ENCODE results near the gene PTGFRN.
"Not testable (repeated sequence)": the region's sequence is repeated elsewhere in the genome, so short reads cannot be mapped to it uniquely, and the experiment has no call there.

Gene PTGFRN

DNA sequence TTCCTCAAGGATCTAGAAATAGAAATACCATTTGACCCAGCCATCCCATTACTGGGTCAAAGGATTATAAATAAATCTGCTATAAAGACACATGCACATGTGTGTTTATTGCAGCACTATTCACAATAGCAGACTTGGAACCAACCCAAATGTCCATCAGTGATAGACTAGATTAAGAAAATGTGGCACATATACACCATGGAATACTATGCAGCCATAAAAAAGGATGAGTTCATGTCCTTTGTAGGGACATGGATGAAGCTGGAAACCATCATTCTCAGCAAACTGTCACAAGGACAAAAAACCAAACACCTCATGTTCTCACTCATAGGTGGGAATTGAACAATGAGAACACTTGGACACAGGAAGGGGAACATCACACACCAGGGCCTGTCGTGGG, 70.6 kb downstream of the PTGFRN start:
- not testable (repeated sequence) for H3K4me3 Mint-ChIP-seq

DNA sequence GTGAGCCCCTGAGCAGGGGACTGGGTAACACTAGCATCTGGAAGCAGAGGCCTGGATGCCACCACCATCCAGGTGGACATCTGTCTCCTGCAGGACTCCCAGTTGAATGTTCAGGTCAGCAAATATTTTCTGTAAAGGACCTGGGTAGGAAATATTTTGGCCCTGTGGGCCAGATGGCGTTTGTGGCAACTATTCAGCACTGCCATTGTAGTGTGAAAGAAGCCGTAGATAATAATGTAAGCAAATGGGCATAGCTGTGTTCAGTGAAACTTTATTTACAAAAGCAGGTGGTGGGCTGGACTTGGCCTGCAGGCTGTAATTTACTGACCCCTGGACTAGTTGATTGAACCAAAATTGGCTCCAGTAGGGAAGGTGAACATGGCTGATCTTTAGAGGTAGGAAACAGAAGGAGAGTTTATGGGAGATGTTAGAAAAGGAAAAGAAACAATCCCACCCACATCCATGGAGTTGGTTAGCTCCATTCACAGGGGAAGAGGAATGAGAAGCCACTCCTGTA, 71.9 kb downstream of the PTGFRN start:
- no peaks in the 10 kb centered on the region for H3K36me3 Mint-ChIP-seq (ENCODE audit: low read depth)
- no peaks in the 10 kb centered on the region for H3K27me3 Mint-ChIP-seq
- ATAC-seq (no peak), DNase-seq (no peak)
- H3K4me1 Mint-ChIP-seq = peaks cover 11% of the 10 kb centered on the region
- no peak overlapping the region for H3K4me3 Mint-ChIP-seq
- no peak overlapping the region for H3K27ac Mint-ChIP-seq
- no peaks in the 10 kb centered on the region for H3K9me3 Mint-ChIP-seq

More for the DNA sequence above, 70.6 kb downstream of the PTGFRN start:
- H3K4me1 Mint-ChIP-seq; DNase-seq; H3K36me3 Mint-ChIP-seq (ENCODE audit: low read depth); H3K9me3 Mint-ChIP-seq; H3K27me3 Mint-ChIP-seq; H3K27ac Mint-ChIP-seq; ATAC-seq: not testable (repeated sequence)

DNA sequence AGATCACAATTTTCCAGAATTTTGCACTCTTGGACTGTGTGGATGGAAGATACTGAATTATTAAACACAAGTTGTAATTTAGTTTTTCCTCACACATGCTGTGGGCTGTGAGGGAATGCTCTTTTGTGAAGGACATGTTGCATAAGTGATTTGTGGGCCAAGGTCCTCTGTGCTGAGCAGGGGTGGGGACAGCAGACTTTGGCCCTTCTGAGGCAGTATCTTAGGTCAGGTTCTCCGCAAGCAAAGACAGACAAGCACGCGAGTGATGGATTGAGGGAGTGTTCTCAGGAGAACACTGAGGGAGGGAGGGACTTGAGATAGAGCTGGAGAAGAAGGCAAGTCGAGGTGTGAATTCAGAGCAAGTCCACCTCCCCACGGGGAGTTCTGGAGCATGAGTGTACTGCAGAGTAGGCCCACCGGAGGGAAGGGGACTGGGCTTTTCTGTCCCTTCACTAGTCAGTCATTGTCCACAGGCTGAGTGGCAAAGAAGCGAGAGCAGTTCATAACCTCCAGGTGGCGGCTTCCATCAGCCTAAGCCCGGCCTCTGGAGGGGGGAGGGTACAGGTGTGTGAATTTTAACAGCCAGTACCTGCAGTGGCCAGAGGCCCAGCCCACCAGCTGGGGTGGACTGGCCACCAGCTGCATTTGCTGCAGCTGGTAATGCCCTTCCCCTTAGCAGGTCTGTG, 72.7 kb downstream of the PTGFRN start:
- DNase-seq = no peak
- Mint-ChIP-seq H3K4me3 (no peak overlapping the region), H3K36me3 (ENCODE audit: low read depth) (no peaks in the 10 kb centered on the region), H3K27me3 (no peaks in the 10 kb centered on the region), H3K27ac (no peak overlapping the region), H3K4me1 (peaks cover 19% of the 10 kb centered on the region), H3K9me3 (no peaks in the 10 kb centered on the region)
- ATAC-seq = no peak

DNA sequence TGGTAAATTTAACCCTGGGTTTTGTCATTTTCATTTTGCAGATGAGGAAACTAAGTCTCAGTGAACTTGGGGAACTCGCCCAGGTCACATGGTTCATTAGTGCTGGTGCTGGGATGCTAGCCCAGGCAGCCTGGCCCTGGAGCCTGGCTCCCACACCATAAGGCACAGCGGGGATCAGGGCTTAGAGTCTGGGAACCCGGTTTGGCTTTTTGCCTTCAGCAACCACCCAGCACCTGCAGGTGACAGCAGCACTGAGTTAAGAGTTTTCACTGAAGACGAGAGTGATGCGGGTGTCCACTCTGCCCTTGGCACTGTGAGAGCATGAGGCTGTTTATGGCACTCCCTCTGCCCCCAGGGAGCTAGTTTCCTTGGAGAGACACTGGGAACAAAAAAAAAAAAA, 73.4 kb downstream of the PTGFRN start:
- Mint-ChIP-seq H3K27me3 (no peaks in the 10 kb centered on the region), H3K27ac (no peak overlapping the region), H3K36me3 (ENCODE audit: low read depth) (no peaks in the 10 kb centered on the region), H3K4me3 (no peak overlapping the region), H3K9me3 (no peaks in the 10 kb centered on the region), H3K4me1 (peaks cover 26% of the 10 kb centered on the region)
- DNase-seq (no peak), ATAC-seq (no peak)

DNA sequence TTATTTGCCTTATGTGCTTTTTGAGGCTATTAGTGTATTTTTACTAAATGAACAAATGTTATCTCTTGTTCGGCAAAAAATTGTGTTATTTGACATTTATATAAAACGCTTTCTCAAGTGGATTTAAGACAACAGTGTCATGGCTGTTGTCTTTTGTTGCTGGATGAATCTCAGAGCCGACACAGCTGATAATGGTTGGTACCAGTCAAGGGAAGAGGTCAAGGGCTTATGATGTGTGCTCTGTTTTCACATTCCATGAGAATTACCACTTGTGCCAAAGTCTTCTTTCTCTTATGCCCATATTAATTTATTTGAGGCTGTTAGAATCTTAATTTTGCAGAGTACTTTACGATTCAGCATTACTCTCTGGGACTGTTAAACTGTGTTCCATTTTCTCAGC, 74.0 kb downstream of the PTGFRN start:
- H3K36me3 Mint-ChIP-seq (ENCODE audit: low read depth) = peaks cover 1% of the 10 kb centered on the region
- DNase-seq = no peak
- no peak overlapping the region for H3K4me3 Mint-ChIP-seq
- H3K4me1 Mint-ChIP-seq = peaks cover 32% of the 10 kb centered on the region
- no peak for ATAC-seq
- no peaks in the 10 kb centered on the region for H3K27me3 Mint-ChIP-seq
- no peaks in the 10 kb centered on the region for H3K9me3 Mint-ChIP-seq
- no peak overlapping the region for H3K27ac Mint-ChIP-seq

DNA sequence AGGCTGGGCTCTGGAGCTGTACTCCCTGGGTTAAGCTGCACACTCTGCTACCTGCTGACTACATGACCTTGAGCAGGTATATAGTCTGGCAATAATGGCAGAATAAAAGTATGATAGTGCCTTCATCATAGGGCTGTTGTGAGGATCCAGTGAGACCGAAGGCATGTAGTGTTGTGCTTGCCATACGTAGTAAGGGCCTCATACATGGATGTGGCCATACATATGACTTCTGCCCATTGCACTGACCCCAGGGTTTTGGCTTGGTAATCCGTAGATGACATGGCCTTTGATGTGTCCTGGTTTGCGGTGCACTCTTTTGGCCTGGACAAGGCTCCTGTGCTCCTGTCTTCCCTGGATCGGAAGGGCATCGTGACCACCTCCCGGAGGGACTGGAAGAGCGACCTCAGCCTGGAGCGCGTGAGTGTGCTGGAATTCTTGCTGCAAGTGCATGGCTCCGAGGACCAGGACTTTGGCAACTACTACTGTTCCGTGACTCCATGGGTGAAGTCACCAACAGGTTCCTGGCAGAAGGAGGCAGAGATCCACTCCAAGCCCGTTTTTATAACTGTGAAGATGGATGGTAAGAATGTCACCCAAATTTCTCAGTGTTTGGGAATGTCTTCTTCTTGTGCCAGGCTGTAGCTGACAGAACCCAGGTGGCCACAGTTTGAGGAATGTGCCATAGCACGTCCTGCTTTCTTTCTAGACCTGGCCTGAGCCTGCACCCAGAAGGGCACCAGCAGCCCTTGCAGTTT, 74.9 kb downstream of the PTGFRN start:
- no peak overlapping the region for H3K4me3 Mint-ChIP-seq

DNA sequence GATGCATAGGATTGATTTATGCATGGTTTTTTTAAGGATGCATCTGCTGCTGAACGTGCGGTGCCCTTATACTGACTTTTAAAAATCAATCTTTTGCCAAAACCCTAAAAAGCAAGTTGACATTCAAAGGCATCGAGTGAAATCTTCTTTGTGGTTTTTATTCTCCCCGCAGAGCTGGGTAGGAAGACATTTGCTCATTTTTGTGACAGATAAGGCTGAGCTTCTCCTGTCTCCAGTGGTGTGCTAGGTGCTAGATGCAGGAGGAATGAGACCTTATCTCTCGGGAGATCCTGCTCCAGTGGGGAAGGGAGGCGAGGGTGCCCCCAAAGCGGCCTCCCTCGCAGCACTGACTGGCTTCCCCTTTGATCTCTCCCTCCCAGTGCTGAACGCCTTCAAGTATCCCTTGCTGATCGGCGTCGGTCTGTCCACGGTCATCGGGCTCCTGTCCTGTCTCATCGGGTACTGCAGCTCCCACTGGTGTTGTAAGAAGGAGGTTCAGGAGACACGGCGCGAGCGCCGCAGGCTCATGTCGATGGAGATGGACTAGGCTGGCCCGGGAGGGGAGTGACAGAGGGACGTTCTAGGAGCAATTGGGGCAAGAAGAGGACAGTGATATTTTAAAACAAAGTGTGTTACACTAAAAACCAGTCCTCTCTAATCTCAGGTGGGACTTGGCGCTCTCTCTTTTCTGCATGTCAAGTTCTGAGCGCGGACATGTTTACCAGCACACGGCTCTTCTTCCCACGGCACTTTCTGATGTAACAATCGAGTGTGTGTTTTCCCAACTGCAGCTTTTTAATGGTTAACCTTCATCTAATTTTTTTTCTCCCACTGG, 76.9 kb downstream of the PTGFRN start:
- Mint-ChIP-seq H3K4me3 (peak overlapping the region; percentile 66), H3K27me3 (no peaks in the 10 kb centered on the region), H3K9me3 (no peaks in the 10 kb centered on the region), H3K27ac (peak overlapping the region; percentile 89), H3K4me1 (peaks cover 52% of the 10 kb centered on the region), H3K36me3 (ENCODE audit: low read depth) (peaks cover 2% of the 10 kb centered on the region)
- ATAC-seq (peak; percentile 65), DNase-seq (peak; percentile 39)

More for the DNA sequence above, 74.9 kb downstream of the PTGFRN start:
- no peak for ATAC-seq
- DNase-seq = no peak
- H3K9me3 Mint-ChIP-seq = no peaks in the 10 kb centered on the region
- H3K4me1 Mint-ChIP-seq = peaks cover 33% of the 10 kb centered on the region
- H3K27me3 Mint-ChIP-seq = no peaks in the 10 kb centered on the region
- H3K36me3 Mint-ChIP-seq (ENCODE audit: low read depth) = peaks cover 2% of the 10 kb centered on the region
- no peak overlapping the region for H3K27ac Mint-ChIP-seq

DNA sequence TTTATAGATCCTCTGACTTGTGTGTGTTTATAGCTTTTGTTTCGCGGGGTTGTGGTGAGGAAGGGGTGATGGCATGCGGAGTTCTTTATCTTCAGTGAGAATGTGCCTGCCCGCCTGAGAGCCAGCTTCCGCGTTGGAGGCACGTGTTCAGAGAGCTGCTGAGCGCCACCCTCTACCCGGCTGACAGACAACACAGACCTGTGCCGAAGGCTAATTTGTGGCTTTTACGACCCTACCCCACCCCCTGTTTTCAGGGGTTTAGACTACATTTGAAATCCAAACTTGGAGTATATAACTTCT, 77.5 kb downstream of the PTGFRN start:
- Mint-ChIP-seq H3K4me3 (peak overlapping the region; percentile 66), H3K4me1 (peaks cover 55% of the 10 kb centered on the region), H3K9me3 (no peaks in the 10 kb centered on the region), H3K27ac (peak overlapping the region; percentile 89), H3K27me3 (no peaks in the 10 kb centered on the region), H3K36me3 (ENCODE audit: low read depth) (peaks cover 2% of the 10 kb centered on the region)
- ATAC-seq (peak; percentile 63), DNase-seq (peak; percentile 63)

DNA sequence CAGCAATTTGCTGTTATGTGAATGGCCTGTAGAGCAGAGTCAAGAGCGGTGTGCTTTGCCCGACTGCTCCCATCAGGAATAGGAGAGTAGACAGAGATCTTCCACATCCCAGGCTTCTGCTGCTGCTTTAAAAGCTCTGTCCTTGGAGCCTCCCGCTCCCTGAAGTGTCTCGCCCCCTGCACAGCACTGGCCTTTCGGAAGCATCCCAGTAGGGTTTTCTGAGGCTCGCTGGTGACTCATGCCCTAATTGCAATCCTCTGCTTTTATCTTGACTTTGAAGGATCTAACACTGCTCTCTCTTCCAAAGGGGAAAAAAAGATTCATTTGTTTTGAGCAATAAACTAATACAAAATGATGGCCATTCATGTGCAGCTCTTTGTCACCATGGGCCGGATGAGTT, 78.5 kb downstream of the PTGFRN start:
- Mint-ChIP-seq H3K27me3 (no peaks in the 10 kb centered on the region), H3K36me3 (ENCODE audit: low read depth) (peaks cover 2% of the 10 kb centered on the region), H3K4me1 (peaks cover 55% of the 10 kb centered on the region), H3K9me3 (no peaks in the 10 kb centered on the region), H3K27ac (no peak overlapping the region), H3K4me3 (no peak overlapping the region)
- DNase-seq = no peak
- ATAC-seq = no peak

DNA sequence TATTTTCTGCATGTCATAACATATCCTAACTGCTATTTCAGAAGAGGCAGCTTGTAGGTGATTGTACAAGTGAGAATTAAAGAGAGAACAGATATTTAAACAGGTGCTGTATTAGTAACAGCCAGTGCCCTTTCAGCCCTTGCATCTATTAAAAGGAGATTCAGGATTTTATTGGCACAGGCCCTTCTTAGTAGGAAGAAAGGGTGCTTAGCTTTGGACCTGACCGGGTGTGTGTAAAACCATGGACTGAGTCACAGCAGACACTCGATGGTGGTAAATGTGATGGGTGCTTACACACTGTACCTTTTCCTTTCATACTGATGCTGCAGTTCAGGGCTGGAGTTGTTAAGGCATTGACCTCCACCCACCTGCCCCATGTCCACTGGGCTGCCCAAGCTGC, 79.2 kb downstream of the PTGFRN start:
- H3K36me3 Mint-ChIP-seq (ENCODE audit: low read depth) = peaks cover 2% of the 10 kb centered on the region
- no peak overlapping the region for H3K27ac Mint-ChIP-seq

DNA sequence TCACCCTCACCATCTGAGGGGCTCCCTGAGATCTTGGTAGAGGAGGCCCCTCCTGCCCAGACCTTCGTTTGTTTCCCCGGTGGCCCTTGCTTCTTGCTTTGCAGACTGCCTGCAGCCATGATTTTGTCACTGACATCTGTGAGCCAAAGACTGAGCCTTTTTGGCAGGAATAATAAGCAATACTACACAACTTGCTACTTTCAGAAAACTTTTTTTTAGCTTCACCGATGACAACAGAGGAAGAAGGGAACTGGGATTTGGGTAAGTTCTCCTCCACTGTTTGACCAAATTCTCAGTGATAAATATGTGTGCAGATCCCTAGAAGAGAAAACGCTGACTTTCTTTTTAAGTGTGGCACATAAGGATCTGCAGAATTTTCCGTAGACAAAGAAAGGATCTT, 80.1 kb downstream of the PTGFRN start:
- Mint-ChIP-seq H3K9me3 (no peaks in the 10 kb centered on the region), H3K36me3 (ENCODE audit: low read depth) (peaks cover 2% of the 10 kb centered on the region), H3K27me3 (no peaks in the 10 kb centered on the region), H3K4me1 (peaks cover 55% of the 10 kb centered on the region), H3K27ac (no peak overlapping the region), H3K4me3 (no peak overlapping the region)
- DNase-seq = no peak
- no peak for ATAC-seq

More for the DNA sequence above, 79.2 kb downstream of the PTGFRN start:
- H3K9me3 Mint-ChIP-seq = no peaks in the 10 kb centered on the region
- H3K4me3 Mint-ChIP-seq = no peak overlapping the region
- no peak for DNase-seq
- no peak for ATAC-seq
- H3K4me1 Mint-ChIP-seq = peaks cover 55% of the 10 kb centered on the region
- H3K27me3 Mint-ChIP-seq = no peaks in the 10 kb centered on the region

DNA sequence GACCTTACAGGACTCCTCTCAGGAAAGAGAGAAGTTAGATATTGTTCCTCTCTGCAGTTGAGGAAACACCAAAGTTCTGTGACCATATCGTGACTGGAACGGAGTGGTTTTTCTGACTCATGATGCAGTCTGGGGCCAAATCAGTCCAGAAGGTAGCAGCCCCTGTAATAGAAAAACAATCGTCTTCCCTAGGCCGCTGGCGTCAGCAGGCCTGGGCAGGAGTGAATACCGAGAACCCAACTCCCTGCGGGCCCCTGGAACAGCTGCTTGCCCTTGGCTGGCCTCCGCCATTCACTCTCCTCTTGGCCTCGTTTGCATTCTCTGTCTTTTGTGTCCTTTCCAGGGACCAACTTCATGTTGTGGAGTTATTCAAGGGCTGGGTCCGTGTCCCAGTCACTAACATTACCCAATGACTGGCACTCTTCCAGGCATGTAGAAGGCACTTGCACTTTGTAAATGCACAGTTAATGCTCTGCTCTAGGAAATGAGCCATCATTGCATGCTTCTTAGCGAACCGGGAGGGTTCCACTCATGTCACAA, 81.0 kb downstream of the PTGFRN start:
- H3K4me1 Mint-ChIP-seq = peaks cover 53% of the 10 kb centered on the region
- no peaks in the 10 kb centered on the region for H3K27me3 Mint-ChIP-seq

DNA sequence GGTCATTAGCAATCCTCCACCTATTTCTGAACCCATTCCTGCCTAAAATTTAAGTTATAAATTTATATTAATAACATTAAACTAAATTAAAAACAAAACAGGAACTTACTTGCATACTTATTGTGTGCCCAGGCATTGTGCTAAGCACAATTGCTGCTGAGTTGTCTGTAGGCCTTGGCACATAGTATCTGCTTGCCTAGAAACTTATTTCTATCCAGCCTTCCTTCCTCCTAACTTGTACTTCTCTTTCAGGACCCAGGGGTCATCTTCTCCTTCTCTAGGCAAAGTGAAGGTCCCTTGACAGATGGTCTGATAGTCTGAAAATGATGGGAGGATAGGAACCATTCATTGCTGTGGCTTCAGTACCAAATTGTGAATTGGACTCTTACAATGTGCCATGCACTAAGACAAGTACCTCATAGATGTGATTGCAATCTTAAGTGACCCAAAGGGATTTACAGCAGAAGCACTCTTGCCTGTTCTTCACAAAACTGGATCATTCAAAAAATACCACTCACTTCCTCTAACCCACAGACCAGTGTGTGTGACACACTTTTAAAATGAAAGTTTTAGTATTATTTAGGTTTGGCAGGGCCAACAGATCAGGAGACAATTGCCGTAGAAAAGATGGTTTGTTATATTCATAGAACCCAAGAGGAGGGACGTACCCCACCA, 81.6 kb downstream of the PTGFRN start:
- Mint-ChIP-seq H3K36me3 (ENCODE audit: low read depth) (peaks cover 2% of the 10 kb centered on the region), H3K27me3 (no peaks in the 10 kb centered on the region), H3K9me3 (no peaks in the 10 kb centered on the region), H3K27ac (no peak overlapping the region), H3K4me3 (no peak overlapping the region), H3K4me1 (peaks cover 47% of the 10 kb centered on the region)
- ATAC-seq (no peak), DNase-seq (no peak)

More for the DNA sequence above, 81.0 kb downstream of the PTGFRN start:
- H3K9me3 Mint-ChIP-seq = no peaks in the 10 kb centered on the region
- no peak overlapping the region for H3K27ac Mint-ChIP-seq
- H3K4me3 Mint-ChIP-seq = no peak overlapping the region
- no peak for ATAC-seq
- H3K36me3 Mint-ChIP-seq (ENCODE audit: low read depth) = peaks cover 2% of the 10 kb centered on the region
- no peak for DNase-seq

DNA sequence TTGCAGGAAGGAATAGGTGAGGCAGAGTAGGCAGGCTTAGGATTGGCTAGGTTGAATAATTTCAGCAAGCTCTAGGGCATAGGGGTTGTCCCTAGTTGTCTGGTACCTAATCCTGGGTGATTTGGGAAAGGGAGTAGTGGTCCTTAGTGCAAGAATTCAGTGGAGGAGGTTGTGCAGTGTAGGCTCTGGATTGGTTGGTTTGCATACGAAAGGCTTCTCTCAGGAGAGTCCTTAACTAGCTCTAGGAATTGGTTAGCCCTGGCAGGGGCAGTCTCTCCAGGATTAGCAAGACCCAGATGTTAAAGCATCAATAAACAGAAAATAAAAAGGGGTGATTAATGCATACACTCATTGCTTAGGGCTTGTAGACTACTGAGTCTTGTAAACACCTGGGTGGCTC, 82.2 kb downstream of the PTGFRN start:
- H3K27ac Mint-ChIP-seq = no peak overlapping the region
- H3K27me3 Mint-ChIP-seq = no peaks in the 10 kb centered on the region
- H3K4me1 Mint-ChIP-seq = peaks cover 41% of the 10 kb centered on the region
- H3K36me3 Mint-ChIP-seq (ENCODE audit: low read depth) = peaks cover 2% of the 10 kb centered on the region
- H3K4me3 Mint-ChIP-seq = no peak overlapping the region
- ATAC-seq (no peak), DNase-seq (no peak)
- no peaks in the 10 kb centered on the region for H3K9me3 Mint-ChIP-seq

All from activated naive CD8-positive, alpha-beta T cell treated with anti-CD3 and anti-CD28 coated beads, Interleukin-2, amount 50 U/mL, for 24 hours (primary cell).